H1 (cell line): ENCODE results near the gene ADIPOQ. TPM values are rescaled to one million over a fixed set of nuclear protein-coding genes. Genes with fewer than 3 reads are reported as not detected.

Experiments
- CTCF ChIA-PET: fragments of 300-600 bp; sonication (Branson Sonifier 250); formaldehyde crosslinking; loops from one replicate; lab custom pipeline; 2021; ENCODE audit not compliant: partially characterized antibody; lab: Charles Lee
- POLR2A ChIA-PET: fragments of 300-600 bp; sonication (Branson Sonifier 250); formaldehyde crosslinking; loops from one replicate; lab custom pipeline; 2021; ENCODE audit warnings: inconsistent platforms; ENCODE audit not compliant: partially characterized antibody; lab: Charles Lee
- DNase-seq, 2 experiments: peaks; one replicate each; pipeline versions ENCODE4 v3.0.0 to v3.0.0-alpha.2; 2010 to 2022; ENCODE audit warnings: low spot score in 2 of 2, low read depth in 1 of 2, mixed read lengths in 1 of 2
- FAIRE-seq: peaks from 2 replicates; lab custom pipeline; 2011; peaks lifted over from hg19 to GRCh38; lab: Jason Lieb, UNC
- H2AFZ ChIP-seq: 2 replicates; pipeline ENCODE4 v1.8.1; 2012; ENCODE audit warnings: low read length, inconsistent platforms
- H2AK5ac ChIP-seq: 2 replicates; pipeline ENCODE4 v1.6.1; 2013; ENCODE audit warnings: low read depth, low read length
- H2BK120ac ChIP-seq: replicated peaks from 2 replicates; pipeline ENCODE3; 2013; ENCODE audit warnings: low read depth, low read length, inconsistent platforms
- H2BK12ac ChIP-seq: 2 replicates; pipeline ENCODE4 v1.6.1; 2013; ENCODE audit warnings: low read depth, low read length
- H2BK15ac ChIP-seq: 2 replicates; pipeline ENCODE4 v1.6.1; 2013; ENCODE audit warnings: low read length
- H2BK20ac ChIP-seq: 2 replicates; pipeline ENCODE4 v1.6.1; 2013; ENCODE audit warnings: low read length
- H2BK5ac ChIP-seq: 2 replicates; pipeline ENCODE4 v1.6.1; 2013; ENCODE audit warnings: low read depth, low read length
- H3K14ac ChIP-seq: 2 replicates; pipeline ENCODE4 v1.6.1; 2013; ENCODE audit warnings: inconsistent platforms; ENCODE audit not compliant: insufficient read length
- H3K18ac ChIP-seq: 2 replicates; pipeline ENCODE4 v1.6.1; 2013; ENCODE audit warnings: low read length; ENCODE audit errors: extremely low read depth
- H3K23ac ChIP-seq: 2 replicates; pipeline ENCODE4 v1.6.1; 2013; ENCODE audit warnings: inconsistent platforms; ENCODE audit not compliant: insufficient read length
- H3K23me2 ChIP-seq: 2 replicates; pipeline ENCODE4 v1.6.1; 2013; ENCODE audit warnings: low read depth, low read length
- H3K27ac ChIP-seq: 2 replicates; pipeline ENCODE4 v1.6.1; 2011; ENCODE audit warnings: low read depth, low read length, inconsistent platforms
- H3K27me3 ChIP-seq, 4 experiments: replicated peaks in 1 of 4; 1 replicate in 1 of 4; 2 replicates in 3 of 4; pipeline versions ENCODE4 v1.6.1 to v1.8.1; 2011 to 2013; ENCODE audit warnings: low read length in 3 of 4, mild to moderate bottlenecking in 3 of 4, inconsistent platforms in 2 of 4, mixed read lengths in 2 of 4, moderate library complexity in 1 of 4; ENCODE audit not compliant: control insufficient read depth in 3 of 4, insufficient read depth in 3 of 4; ENCODE audit errors: extremely low read depth in 1 of 4
- H3K36me3 ChIP-seq, 4 experiments: 2 replicates each; pipeline versions ENCODE4 v1.6.1 to v1.8.1; 2011 to 2013; ENCODE audit warnings: mild to moderate bottlenecking in 4 of 4, low read length in 3 of 4, moderate library complexity in 2 of 4, control low read depth in 1 of 4, inconsistent platforms in 1 of 4; ENCODE audit not compliant: insufficient read depth in 4 of 4, control insufficient read depth in 2 of 4
- H3K4ac ChIP-seq: replicated peaks from 2 replicates; pipeline ENCODE3; 2013; ENCODE audit warnings: low read length, low read depth, mixed read lengths, inconsistent platforms; ENCODE audit not compliant: insufficient read length
- H3K4me1 ChIP-seq, 4 experiments: replicated peaks in 1 of 4; 1 replicate in 1 of 4; 2 replicates in 3 of 4; pipeline versions ENCODE4 v1.6.1 to v1.8.1; 2011 to 2013; ENCODE audit warnings: low read length in 3 of 4, inconsistent platforms in 2 of 4, mixed read lengths in 1 of 4; ENCODE audit not compliant: insufficient read depth in 4 of 4, control insufficient read depth in 3 of 4
- H3K4me2 ChIP-seq, 2 experiments: 2 replicates each; pipeline versions ENCODE4 v1.6.1 to v1.8.1; 2011 to 2013; ENCODE audit warnings: low read depth in 2 of 2, low read length in 2 of 2, control low read depth in 1 of 2, inconsistent platforms in 1 of 2, mild to moderate bottlenecking in 1 of 2; ENCODE audit not compliant: insufficient read depth in 1 of 2
- H3K4me3 ChIP-seq, 4 experiments: fragments of 200-600, 300-600 bp in 1 of 4; sonication (generic), shearing (Covaris generic), sonication (Bioruptor Twin) in 1 of 4; 2 replicates each; pipeline versions ENCODE4 v1.5.1 to v1.8.1; 2011 to 2016; ENCODE audit warnings: low read length in 4 of 4, low read depth in 3 of 4, control low read depth in 2 of 4, inconsistent platforms in 2 of 4, mild to moderate bottlenecking in 2 of 4, mixed read lengths in 1 of 4, moderate library complexity in 1 of 4; ENCODE audit not compliant: insufficient read depth in 2 of 4; ENCODE audit errors: extremely low read depth in 1 of 4
- H3K56ac ChIP-seq: replicated peaks from 2 replicates; pipeline ENCODE3; 2013; ENCODE audit warnings: low read depth, mild to moderate bottlenecking, mixed read lengths, low read length, inconsistent platforms; ENCODE audit not compliant: insufficient read length
- H3K79me1 ChIP-seq: 2 replicates; pipeline ENCODE4 v1.6.1; 2013; ENCODE audit warnings: low read depth, low read length, control low read depth
- H3K79me2 ChIP-seq, 2 experiments: 2 replicates each; pipeline versions ENCODE4 v1.6.1 to v1.8.1; 2012 to 2013; ENCODE audit warnings: low read length in 2 of 2, mild to moderate bottlenecking in 2 of 2, inconsistent platforms in 1 of 2; ENCODE audit not compliant: insufficient read depth in 2 of 2, control insufficient read depth in 1 of 2
- H3K9ac ChIP-seq, 4 experiments: replicated peaks in 1 of 4; 1 replicate in 1 of 4; 2 replicates in 3 of 4; pipeline versions ENCODE4 v1.6.1 to v1.8.1; 2011 to 2013; ENCODE audit warnings: low read depth in 3 of 4, low read length in 3 of 4, control low read depth in 2 of 4, mild to moderate bottlenecking in 2 of 4, moderate library complexity in 2 of 4, inconsistent platforms in 1 of 4; ENCODE audit errors: extremely low read depth in 1 of 4
- H3K9me3 ChIP-seq, 2 experiments: 2 replicates each; pipeline versions ENCODE4 v1.6.1 to v1.8.1; 2012 to 2013; ENCODE audit warnings: mild to moderate bottlenecking in 2 of 2, moderate library complexity in 2 of 2, control low read depth in 1 of 2, inconsistent platforms in 1 of 2, low read depth in 1 of 2, low read length in 1 of 2, mixed read lengths in 1 of 2; ENCODE audit not compliant: insufficient read depth in 2 of 2
- H4K20me1 ChIP-seq, 2 experiments: replicated peaks in 1 of 2; 2 replicates each; pipeline versions ENCODE3 to v1.8.1; 2011 to 2013; ENCODE audit warnings: inconsistent platforms in 2 of 2, low read length in 2 of 2, mild to moderate bottlenecking in 1 of 2; ENCODE audit not compliant: insufficient read depth in 2 of 2, control insufficient read depth in 1 of 2
- H4K5ac ChIP-seq: 2 replicates; pipeline ENCODE4 v1.6.1; 2013; ENCODE audit warnings: low read length, low read depth, mixed read lengths, inconsistent platforms; ENCODE audit not compliant: insufficient read length
- H4K8ac ChIP-seq: 2 replicates; pipeline ENCODE4 v1.8.0; 2013; ENCODE audit warnings: mild to moderate bottlenecking, moderate library complexity, low read length, inconsistent platforms; ENCODE audit not compliant: insufficient read depth; ENCODE audit errors: extremely low read depth
- H4K91ac ChIP-seq: replicated peaks from 2 replicates; pipeline ENCODE3; 2013; ENCODE audit warnings: low read length, mixed read lengths, inconsistent platforms; ENCODE audit not compliant: insufficient read length
- ASH2L ChIP-seq: fragments of 200-600, 300-600 bp; sonication (generic); IDR thresholded peaks from one replicate; pipeline ENCODE4 v1.7.1; 2017; ENCODE audit warnings: low read length
- CBX8 ChIP-seq: fragments of 300-800, 300-1000 bp; sonication (generic); IDR thresholded peaks from 2 replicates; pipeline ENCODE4 v1.7.1; 2016; ENCODE audit warnings: low read depth, low read length, borderline replicate concordance
- CTCF ChIP-seq, 3 experiments: IDR thresholded peaks; 1 replicate in 2 of 3; 2 replicates in 1 of 3; pipeline versions ENCODE4 v1.5.1 to v1.6.1; 2011; ENCODE audit warnings: low read length in 3 of 3, mild to moderate bottlenecking in 3 of 3, inconsistent platforms in 2 of 3, low read depth in 1 of 3, moderate library complexity in 1 of 3; ENCODE audit not compliant: insufficient read depth in 1 of 3; ENCODE audit errors: control extremely low read depth in 1 of 3
- GTF2F1 ChIP-seq: IDR thresholded peaks from 2 replicates; pipeline ENCODE4 v1.6.1; 2012; ENCODE audit warnings: low read depth, low read length, improper control_type of control experiment, borderline replicate concordance
- HDAC2 ChIP-seq, 2 experiments: fragments of 300-600 bp in 1 of 2; sonication (generic) in 1 of 2; IDR thresholded peaks; 2 replicates each; pipeline ENCODE4 v1.6.1; 2011 to 2012; ENCODE audit warnings: low read depth in 2 of 2, low read length in 2 of 2, mild to moderate bottlenecking in 2 of 2, moderate library complexity in 2 of 2, borderline replicate concordance in 1 of 2, inconsistent platforms in 1 of 2
- JUN ChIP-seq: IDR thresholded peaks from 2 replicates; pipeline ENCODE4 v1.6.1; 2011; ENCODE audit warnings: low read depth, mild to moderate bottlenecking, improper control_type of control experiment, low read length
- MAFK ChIP-seq: IDR thresholded peaks from 2 replicates; pipeline ENCODE4 v1.6.1; 2012; ENCODE audit warnings: low read depth, mild to moderate bottlenecking, improper control_type of control experiment, low read length
- POLR2A ChIP-seq, 2 experiments: IDR thresholded peaks; 1 replicate in 1 of 2; 2 replicates in 1 of 2; pipeline ENCODE4 v1.6.1; 2011; ENCODE audit warnings: low read depth in 2 of 2, low read length in 2 of 2, mild to moderate bottlenecking in 2 of 2; ENCODE audit errors: control extremely low read depth in 1 of 2
- RBBP5 ChIP-seq: IDR thresholded peaks from 2 replicates; pipeline ENCODE4 v1.7.1; 2012; ENCODE audit warnings: low read depth, mild to moderate bottlenecking, inconsistent platforms, low read length, moderate library complexity, borderline replicate concordance
- SIRT6 ChIP-seq: IDR thresholded peaks from one replicate; pipeline ENCODE4 v1.7.1; 2012; ENCODE audit warnings: low read length, inconsistent platforms
- SP2 ChIP-seq: IDR thresholded peaks from 2 replicates; pipeline ENCODE4 v1.6.1; 2012; ENCODE audit warnings: mild to moderate bottlenecking, low read length, inconsistent platforms
- ZNF274 ChIP-seq: IDR thresholded peaks from 2 replicates; pipeline ENCODE4 v1.7.0; 2012; ENCODE audit warnings: low read length, borderline replicate concordance; ENCODE audit errors: extremely low read depth
- WGBS, 2 experiments: shearing (Covaris generic) in 1 of 2; methylation state at CpG; one replicate each; pipeline versions ENCODE4 v1.1.6 to v1.1.7; 2013 to 2015; ENCODE audit warnings: low lambda C conversion rate in 2 of 2, mixed read lengths in 2 of 2, inconsistent platforms in 1 of 2, low coverage in 1 of 2, missing lambda C conversion rate in 1 of 2; ENCODE audit not compliant: insufficient replicate concordance in 2 of 2, insufficient coverage in 1 of 2, insufficient read length in 1 of 2; ENCODE audit errors: extremely low coverage in 1 of 2, missing lambda C conversion rate in 1 of 2; 5-methylcytosine and 5-hydroxymethylcytosine counted together
- polyA plus RNA-seq, 7 experiments: library from polyadenylated mRNA; depleted of rRNA in 3 of 7; stranded (reverse) in 5 of 7; unstranded in 2 of 7; fragments of >200 nt in 5 of 7; fragments of 200-250 nt in 2 of 7; gene quantifications; 1 replicate in 5 of 7; 2 replicates in 1 of 7; 4 replicates in 1 of 7; pipeline versions ENCODE4 v1.2.1 to v1.2.3, GENCODE V29; 2011 to 2013; ENCODE audit warnings: missing spikeins in 2 of 7, mixed read lengths in 2 of 7
- total RNA-seq: library from RNA; stranded (reverse); fragmentation: NEBNext Ultra II Directional; extraction: Animal tissue kit (Norgen Biotek cat#: 25700); gene quantifications from 2 replicates; pipeline ENCODE4 v1.2.1, GENCODE V29; 2021

Gene ADIPOQ
- total and polyA plus RNA-seq, 2 of the 8 experiments (the other 6 are each of a cell fraction or from before 2014, with no cell fraction given): not detected

- 88% methylated on average over 4 of the region's 4 CpGs; no CpG with 5 or more reads in 1 of the 2 experiments for WGBS, 2 experiments
- H4K91ac ChIP-seq: no peak overlapping the region
- H3K14ac ChIP-seq: no peak overlapping the region
- TF ChIP-seq ZNF274: no peak
- TF ChIP-seq SP2: no peak
- TF ChIP-seq CBX8: no peak
- TF ChIP-seq POLR2A (IDR thresholded peaks at IDR 0.05; ENCODE audit: control extremely low read depth in 1 of 2, low read depth in 2 of 2, low read length in 2 of 2): no peak
- TF ChIP-seq GTF2F1: no peak
- TF ChIP-seq MAFK: no peak
- TF ChIP-seq ASH2L: no peak
- TF ChIP-seq JUN: no peak
- no peak for TF ChIP-seq HDAC2 (IDR thresholded peaks at IDR 0.05; ENCODE audit: borderline replicate concordance in 1 of 2, low read depth in 2 of 2, low read length in 2 of 2)
- no peak for TF ChIP-seq CTCF (IDR thresholded peaks at IDR 0.05; ENCODE audit: control extremely low read depth in 1 of 3, insufficient read depth in 1 of 3, low read depth in 1 of 3, low read length in 3 of 3)
- no peak for TF ChIP-seq SIRT6
- TF ChIP-seq RBBP5: no peak
Observed at GRCh38 chr3:186896006-186896405, 53.5 kb downstream of the ADIPOQ start.

More at GRCh38 chr3:186896006-186896405, 53.5 kb downstream of the ADIPOQ start:
- H3K79me2 ChIP-seq: no peaks in the 10 kb centered on the region
- peaks cover 0 to 3% (median 0%) of the 10 kb centered on the region in 4 experiments; a peak in 1 of 8 replicates for H3K36me3 ChIP-seq
- no peak overlapping the region for H3K4me2 ChIP-seq
- no peak overlapping the region for H3K9ac ChIP-seq
- H2BK5ac ChIP-seq: no peak overlapping the region
- H3K4me3 ChIP-seq: no peak overlapping the region
- H2AK5ac ChIP-seq: no peak overlapping the region
- H4K8ac ChIP-seq: no peak overlapping the region
- H2BK120ac ChIP-seq: no peak overlapping the region
- 0 out of 2 replicates have a peak overlapping the region, but pooled peaks have one; percentile 11 for H2BK12ac ChIP-seq
- no peaks in the 10 kb centered on the region for H3K27me3 ChIP-seq
- H4K5ac ChIP-seq: no peak overlapping the region
- FAIRE-seq (no peak), DNase-seq (no peak)
- no peak overlapping the region for H3K4ac ChIP-seq
- peak overlapping the region; percentile 71; the same call in 1 of the 2 replicates for H3K18ac ChIP-seq
- ChIA-PET CTCF (interaction anchor here (0.9 kb wide), 1 partner anchor 34 kb away, joined by 3 read pairs; no protein-coding TSS in a partner anchor), POLR2A (no interaction called here)
- peaks cover 7 to 9% of the 10 kb centered on the region in 2 experiments; a peak in 3 of 4 replicates for H3K9me3 ChIP-seq
- no peak overlapping the region for H3K27ac ChIP-seq
- H2BK20ac ChIP-seq: 0 out of 2 replicates have a peak overlapping the region, but pooled peaks have one; percentile 61
- H4K20me1 ChIP-seq: no peaks in the 10 kb centered on the region
- H2BK15ac ChIP-seq: no peak overlapping the region
- H3K4me1 ChIP-seq: peaks cover 0 to 15% (median 3%) of the 10 kb centered on the region in 4 experiments; a peak in 5 of 7 replicates
- no peaks in the 10 kb centered on the region for H3K23me2 ChIP-seq
- no peak overlapping the region for H2AFZ ChIP-seq
- no peak overlapping the region for H3K56ac ChIP-seq
- H3K79me1 ChIP-seq: no peaks in the 10 kb centered on the region
- H3K23ac ChIP-seq: no peak overlapping the region
